SK-N-SH (cell line): Measurements from ENCODE around the gene ARHGAP40. TPM values are rescaled to one million over a fixed set of nuclear protein-coding genes. Genes with fewer than 3 reads are reported as not detected.
"Not testable (repeated sequence)": the region's sequence is repeated elsewhere in the genome, so short reads cannot be mapped to it uniquely, and the experiment has no call there.

ENCODE experiments used
- CTCF ChIA-PET: fragments of 300-600, 350-600 bp; formaldehyde crosslinking; extraction: SDS; loops from one replicate; lab custom pipeline; 2021; lab: Yijun Ruan, JAX
- POLR2A ChIA-PET: fragments of 350-600 bp; sonication (Branson Sonifier 250); formaldehyde crosslinking; extraction: SDS; loops from one replicate; lab custom pipeline; 2020; ENCODE audit warnings: antibody characterized with exemption, inconsistent platforms; lab: Yijun Ruan, JAX
- DNase-seq: peaks from one replicate; pipeline ENCODE4 v3.0.0; 2012
- H2AFZ ChIP-seq: fragments of 200-600 bp; sonication (generic); 2 replicates; pipeline ENCODE4 v1.8.1; 2016; ENCODE audit warnings: antibody characterized with exemption, mild to moderate bottlenecking, low read depth
- H3F3A ChIP-seq: fragments of 200-600 bp; sonication (generic); replicated peaks from 2 replicates; pipeline ENCODE3; 2016; ENCODE audit warnings: antibody characterized with exemption, mild to moderate bottlenecking; ENCODE audit not compliant: insufficient read depth
- H3K27ac ChIP-seq, 2 experiments: fragments of 200-500 bp in 1 of 2; fragments of 200-600 bp in 1 of 2; sonication (Bioruptor generic) in 1 of 2; sonication (generic), shearing (Covaris generic) in 1 of 2; 2 replicates each; pipeline versions ENCODE4 v1.5.1 to v1.6.1; 2014 to 2016; ENCODE audit warnings: low read depth in 2 of 2, inconsistent platforms in 1 of 2, low read length in 1 of 2, mild to moderate bottlenecking in 1 of 2, mixed read lengths in 1 of 2
- H3K27me3 ChIP-seq: fragments of 200-600 bp; sonication (generic), shearing (Covaris generic); 2 replicates; pipeline ENCODE4 v1.6.1; 2016; ENCODE audit warnings: mixed run types; ENCODE audit not compliant: insufficient read depth
- H3K36me3 ChIP-seq, 2 experiments: fragments of 200-500 bp in 1 of 2; fragments of 200-600 bp in 1 of 2; sonication (Bioruptor generic) in 1 of 2; sonication (generic) in 1 of 2; replicated peaks in 1 of 2; 2 replicates each; pipeline versions ENCODE3 to v1.5.1; 2014 to 2016; ENCODE audit warnings: low read length in 1 of 2, mild to moderate bottlenecking in 1 of 2; ENCODE audit not compliant: insufficient read depth in 2 of 2, control insufficient read depth in 1 of 2
- H3K4me1 ChIP-seq, 2 experiments: fragments of 200-500 bp in 1 of 2; fragments of 200-600 bp in 1 of 2; sonication (Bioruptor generic) in 1 of 2; sonication (generic), shearing (Covaris generic) in 1 of 2; 2 replicates each; pipeline versions ENCODE4 v1.5.1 to v1.6.1; 2014 to 2016; ENCODE audit warnings: low read depth in 1 of 2, low read length in 1 of 2, mixed run types in 1 of 2; ENCODE audit not compliant: insufficient read depth in 2 of 2, control insufficient read depth in 1 of 2
- H3K4me2 ChIP-seq: fragments of 200-600 bp; sonication (generic), shearing (Covaris generic); 2 replicates; pipeline ENCODE4 v1.6.1; 2017; ENCODE audit warnings: mixed run types
- H3K4me3 ChIP-seq, 2 experiments: fragments of 200-500 bp in 1 of 2; fragments of 200-600 bp in 1 of 2; sonication (Bioruptor generic) in 1 of 2; sonication (generic), shearing (Covaris generic) in 1 of 2; 2 replicates each; pipeline versions ENCODE4 v1.5.1 to v1.8.1; 2014 to 2016; ENCODE audit warnings: low read depth in 2 of 2, inconsistent platforms in 1 of 2, low read length in 1 of 2, mild to moderate bottlenecking in 1 of 2, mixed read lengths in 1 of 2, moderate library complexity in 1 of 2
- H3K79me2 ChIP-seq: fragments of 200-600 bp; sonication (generic); 2 replicates; pipeline ENCODE4 v1.8.1; 2017; ENCODE audit warnings: mild to moderate bottlenecking; ENCODE audit not compliant: insufficient read depth
- H3K9ac ChIP-seq: fragments of 200-600 bp; sonication (generic); 2 replicates; pipeline ENCODE4 v1.6.1; 2017; ENCODE audit warnings: mixed run types
- H3K9me2 ChIP-seq: fragments of 200-600 bp; sonication (generic); 2 replicates; pipeline ENCODE4 v1.6.1; 2017; ENCODE audit warnings: mixed run types
- H3K9me3 ChIP-seq: fragments of 200-600 bp; sonication (generic); 2 replicates; pipeline ENCODE4 v1.6.1; 2017; ENCODE audit warnings: mixed run types, mild to moderate bottlenecking, moderate library complexity
- H4K20me1 ChIP-seq: fragments of 200-600 bp; sonication (generic); 2 replicates; pipeline ENCODE4 v1.6.1; 2017; ENCODE audit warnings: mild to moderate bottlenecking, mixed run types; ENCODE audit not compliant: insufficient read depth
- CHD2 ChIP-seq: fragments of 150-350 bp; IDR thresholded peaks from 2 replicates; pipeline ENCODE4 v1.6.1; 2018; ENCODE audit warnings: low read length; ENCODE audit not compliant: partially characterized antibody
- FOXJ3 ChIP-seq: sonication (generic); formaldehyde crosslinking; IDR thresholded peaks from 2 replicates; pipeline ENCODE4 v1.5.1; 2020; ENCODE audit warnings: mild to moderate bottlenecking, missing genetic modification reagents
- GATA2 ChIP-seq: sonication (generic); formaldehyde crosslinking; IDR thresholded peaks from 2 replicates; pipeline ENCODE4 v1.5.0; 2020; ENCODE audit warnings: mild to moderate bottlenecking, missing genetic modification reagents
- IRF3 ChIP-seq: fragments of 150-350 bp; IDR thresholded peaks from 2 replicates; pipeline ENCODE4 v1.6.1; 2016; ENCODE audit warnings: mild to moderate bottlenecking, low read depth, low read length
- JUND ChIP-seq: IDR thresholded peaks from 2 replicates; pipeline ENCODE4 v1.4.0; 2012
- MEF2A ChIP-seq: IDR thresholded peaks from 2 replicates; pipeline ENCODE4 v1.4.0; 2012; ENCODE audit warnings: low read depth, borderline replicate concordance
- NFIC ChIP-seq: IDR thresholded peaks from 2 replicates; pipeline ENCODE4 v1.4.0; 2012; ENCODE audit warnings: borderline replicate concordance
- RAD21 ChIP-seq: IDR thresholded peaks from 2 replicates; pipeline ENCODE4 v1.6.1; 2012; ENCODE audit warnings: mild to moderate bottlenecking, low read length
- RFX5 ChIP-seq: IDR thresholded peaks from 2 replicates; pipeline ENCODE4 v1.6.1; 2012; ENCODE audit warnings: mild to moderate bottlenecking, improper control_type of control experiment, low read length
- SIN3A ChIP-seq: IDR thresholded peaks from 2 replicates; pipeline ENCODE4 v1.6.1; 2012; ENCODE audit warnings: low read depth, mild to moderate bottlenecking, low read length, moderate library complexity, borderline replicate concordance
- TAF1 ChIP-seq: IDR thresholded peaks from 2 replicates; pipeline ENCODE4 v1.6.1; 2012; ENCODE audit warnings: low read depth, mild to moderate bottlenecking, low read length, moderate library complexity, borderline replicate concordance
- TCF12 ChIP-seq: IDR thresholded peaks from 2 replicates; pipeline ENCODE4 v1.4.0; 2012
- USF1 ChIP-seq: IDR thresholded peaks from 2 replicates; pipeline ENCODE4 v1.4.0; 2012; ENCODE audit warnings: low read depth, borderline replicate concordance
- USF2 ChIP-seq: fragments of 150-350 bp; IDR thresholded peaks from 2 replicates; pipeline ENCODE4 v1.6.1; 2017; ENCODE audit warnings: antibody characterized with exemption, low read length, low read depth, borderline replicate concordance
- WGBS: methylation state at CpG from one replicate; pipeline ENCODE4 v1.1.6; 2017; ENCODE audit warnings: low lambda C conversion rate; 5-methylcytosine and 5-hydroxymethylcytosine counted together
- polyA plus RNA-seq, 3 experiments: library from polyadenylated mRNA; depleted of rRNA; stranded (reverse); fragments of >200 nt; gene quantifications; 2 replicates each; pipeline ENCODE4 v1.2.3, GENCODE V29; 2012

ARHGAP40 gene
- polyA plus RNA-seq, 1 of the 3 experiments (the other 2 are of a cell fraction), result 0.02 TPM

GRCh38 chr20:38590676-38591473 lies 10.7 kb upstream of the ARHGAP40 start:
- H3K4me3 ChIP-seq, result no peak overlapping the region
- no peak overlapping the region for H3K27ac ChIP-seq
- no peaks in the 10 kb centered on the region for H3K27me3 ChIP-seq
- no peaks in the 10 kb centered on the region for H3F3A ChIP-seq
- no peaks in the 10 kb centered on the region for H4K20me1 ChIP-seq
- ChIA-PET POLR2A (no interaction called here), CTCF (no interaction called here)
- no peaks in the 10 kb centered on the region for H3K9me3 ChIP-seq
- H3K36me3 ChIP-seq, result no peaks in the 10 kb centered on the region
- no peak overlapping the region for H2AFZ ChIP-seq
- TF ChIP-seq USF1 (no peak), TCF12 (no peak), FOXJ3 (no peak), GATA2 (no peak), MEF2A (no peak), RFX5 (no peak), SIN3A (no peak)
- WGBS, result 73% methylated on average over 14 of the region's 18 CpGs
- H3K9me2 ChIP-seq, result no peaks in the 10 kb centered on the region
- DNase-seq, result no peak
- no peaks in the 10 kb centered on the region for H3K79me2 ChIP-seq
- H3K9ac ChIP-seq, result no peak overlapping the region
- no peaks in the 10 kb centered on the region; a peak in 1 of 4 replicates for H3K4me1 ChIP-seq
- no peak overlapping the region for H3K4me2 ChIP-seq

GRCh38 chr20:38591474-38592410 lies 9.9 kb upstream of the ARHGAP40 start:
- Histone ChIP-seq H3K27ac (no peak overlapping the region), H3K9me3 (no peaks in the 10 kb centered on the region), H3K27me3 (no peaks in the 10 kb centered on the region), H3K79me2 (no peaks in the 10 kb centered on the region), H2AFZ (no peak overlapping the region), H3K36me3 (no peaks in the 10 kb centered on the region), H3K4me3 (no peak overlapping the region), H3K4me2 (no peak overlapping the region), H3F3A (no peaks in the 10 kb centered on the region), H3K4me1 (no peaks in the 10 kb centered on the region; a peak in 1 of 4 replicates), H3K9ac (no peak overlapping the region), H3K9me2 (no peaks in the 10 kb centered on the region), H4K20me1 (no peaks in the 10 kb centered on the region)
- TF ChIP-seq USF2 (no peak), MEF2A (no peak), NFIC (no peak), TAF1 (no peak), FOXJ3 (no peak), IRF3 (no peak), JUND (no peak), RAD21 (no peak), CHD2 (no peak)
- ChIA-PET POLR2A (no interaction called here), CTCF (interaction anchor here (0.7 kb wide), 1 partner anchor 42 kb away, joined by 3 read pairs; no protein-coding TSS in a partner anchor)
- DNase-seq, result no peak
- 84% methylated on average over 14 of the region's 21 CpGs for WGBS

GRCh38 chr20:38592411-38592790 lies 9.2 kb upstream of the ARHGAP40 start:
- H3K4me2 ChIP-seq, H3K36me3 ChIP-seq, H3K27me3 ChIP-seq, H3K4me1 ChIP-seq, H3K9ac ChIP-seq, H3F3A ChIP-seq, H4K20me1 ChIP-seq, H3K27ac ChIP-seq, H3K4me3 ChIP-seq, H3K9me2 ChIP-seq, CTCF ChIA-PET, POLR2A ChIA-PET, H2AFZ ChIP-seq, H3K9me3 ChIP-seq, DNase-seq, H3K79me2 ChIP-seq: not testable (repeated sequence)
- 51% methylated on average over 3 of the region's 3 CpGs for WGBS
